HL-60/S4 (cell line): ENCODE measurements around the gene MKNK1.

ENCODE experiments used
- in situ Hi-C: fragments of 300-500 bp; cut with MboI; formaldehyde crosslinking; loops from 2 replicates; pipeline ENCODE4 v1.14.3; 2022; ENCODE audit warnings: low sequenced_read_pairs

Gene MKNK1

GRCh38 chr1:46599059-46599970 is 4.8 kb downstream of the MKNK1 start:
- in situ Hi-C loops: no loop called here

- in situ Hi-C loops: no loop called here
Observed at GRCh38 chr1:46596846-46597245, 7.2 kb downstream of the MKNK1 start.

GRCh38 chr1:46596036-46596435 is 8.0 kb downstream of the MKNK1 start:
- in situ Hi-C loops: no loop called here

GRCh38 chr1:46595127-46595526 is 8.9 kb downstream of the MKNK1 start:
- in situ Hi-C loops: no loop called here

GRCh38 chr1:46594063-46594462 is 10.0 kb downstream of the MKNK1 start:
- in situ Hi-C loops: no loop called here

- in situ Hi-C loops: no loop called here
Observed at GRCh38 chr1:46592823-46593222, 11.2 kb downstream of the MKNK1 start.

- in situ Hi-C loops: no loop called here
Observed at GRCh38 chr1:46589529-46589928, 14.5 kb downstream of the MKNK1 start.

GRCh38 chr1:46587069-46587468 is 17.0 kb downstream of the MKNK1 start:
- in situ Hi-C loops: no loop called here

- in situ Hi-C loops: no loop called here
Observed at GRCh38 chr1:46585312-46585938, 18.6 kb downstream of the MKNK1 start.

GRCh38 chr1:46583494-46583893 is 20.6 kb downstream of the MKNK1 start:
- in situ Hi-C loops: no loop called here

- in situ Hi-C loops: no loop called here
Observed at GRCh38 chr1:46582972-46583371, 21.1 kb downstream of the MKNK1 start.

- in situ Hi-C loops: no loop called here
Observed at GRCh38 chr1:46581681-46582455, 22.2 kb downstream of the MKNK1 start.

GRCh38 chr1:46580140-46580903 is 23.7 kb downstream of the MKNK1 start:
- in situ Hi-C loops: no loop called here

- in situ Hi-C loops: no loop called here
Observed at GRCh38 chr1:46577671-46578070, 26.4 kb downstream of the MKNK1 start.

GRCh38 chr1:46576596-46576995 is 27.5 kb downstream of the MKNK1 start:
- in situ Hi-C loops: no loop called here

GRCh38 chr1:46575778-46576177 is 28.3 kb downstream of the MKNK1 start:
- in situ Hi-C loops: no loop called here

GRCh38 chr1:46575300-46575699 is 28.8 kb downstream of the MKNK1 start:
- in situ Hi-C loops: no loop called here

GRCh38 chr1:46571691-46572225 is 32.3 kb downstream of the MKNK1 start:
- in situ Hi-C loops: no loop called here

GRCh38 chr1:46569884-46570725 is 34.0 kb downstream of the MKNK1 start:
- in situ Hi-C loops: no loop called here

GRCh38 chr1:46569116-46569515 is 35.0 kb downstream of the MKNK1 start:
- in situ Hi-C loops: no loop called here
